GM19468 (cell line): ENCODE measurements around the gene VSX1.

Experiments
- ATAC-seq: cut with Tn5 transposase; IDR thresholded peaks from one replicate; pipeline ENCODE4 v1.9.1; 2021; ENCODE audit warnings: mild to moderate bottlenecking, moderate library complexity, moderate number of reproducible peaks; ENCODE audit not compliant: unreplicated experiment; ENCODE audit errors: extremely low read depth

Gene VSX1

GRCh38 chr20:25067102-25067987, 14.6 kb downstream of the VSX1 start:
- ATAC-seq: no peak

GRCh38 chr20:25066386-25066785, 15.6 kb downstream of the VSX1 start:
- ATAC-seq: no peak

GRCh38 chr20:25065625-25066338, 16.2 kb downstream of the VSX1 start:
- peak; percentile 23 for ATAC-seq

GRCh38 chr20:25065072-25065624, 16.8 kb downstream of the VSX1 start:
- no peak for ATAC-seq

DNA sequence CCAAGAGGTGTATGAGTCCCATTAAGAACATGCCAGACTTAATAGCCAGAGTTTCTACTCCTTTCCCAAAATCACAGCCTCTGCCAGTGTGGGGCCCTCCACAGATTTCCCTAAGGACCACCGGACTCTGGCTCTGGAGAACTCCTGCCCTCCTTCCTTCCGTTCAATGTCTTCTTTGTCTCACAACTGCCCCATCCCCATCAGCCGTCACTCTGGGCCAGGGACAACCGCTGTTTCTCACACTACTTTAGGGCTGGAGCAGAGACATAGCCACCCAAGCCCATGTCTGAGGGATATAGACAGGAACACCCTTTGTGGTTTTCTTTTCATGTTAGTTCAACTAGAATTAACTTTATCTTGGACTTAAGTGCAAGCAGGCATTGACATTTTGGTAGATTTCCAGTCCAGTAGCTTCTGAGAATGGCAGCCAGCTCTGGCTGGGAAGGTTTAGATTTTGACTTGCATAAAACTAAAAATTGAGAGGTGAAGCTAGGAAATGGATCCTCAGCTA, 17.3 kb downstream of the VSX1 start:
- no peak for ATAC-seq

GRCh38 chr20:25063981-25064380, 18.0 kb downstream of the VSX1 start:
- no peak for ATAC-seq

- no peak for ATAC-seq
Observed at GRCh38 chr20:25063546-25063945, 18.4 kb downstream of the VSX1 start.

GRCh38 chr20:25062841-25063240, 19.1 kb downstream of the VSX1 start:
- no peak for ATAC-seq

GRCh38 chr20:25061821-25062530, 20.0 kb downstream of the VSX1 start:
- no peak for ATAC-seq

DNA sequence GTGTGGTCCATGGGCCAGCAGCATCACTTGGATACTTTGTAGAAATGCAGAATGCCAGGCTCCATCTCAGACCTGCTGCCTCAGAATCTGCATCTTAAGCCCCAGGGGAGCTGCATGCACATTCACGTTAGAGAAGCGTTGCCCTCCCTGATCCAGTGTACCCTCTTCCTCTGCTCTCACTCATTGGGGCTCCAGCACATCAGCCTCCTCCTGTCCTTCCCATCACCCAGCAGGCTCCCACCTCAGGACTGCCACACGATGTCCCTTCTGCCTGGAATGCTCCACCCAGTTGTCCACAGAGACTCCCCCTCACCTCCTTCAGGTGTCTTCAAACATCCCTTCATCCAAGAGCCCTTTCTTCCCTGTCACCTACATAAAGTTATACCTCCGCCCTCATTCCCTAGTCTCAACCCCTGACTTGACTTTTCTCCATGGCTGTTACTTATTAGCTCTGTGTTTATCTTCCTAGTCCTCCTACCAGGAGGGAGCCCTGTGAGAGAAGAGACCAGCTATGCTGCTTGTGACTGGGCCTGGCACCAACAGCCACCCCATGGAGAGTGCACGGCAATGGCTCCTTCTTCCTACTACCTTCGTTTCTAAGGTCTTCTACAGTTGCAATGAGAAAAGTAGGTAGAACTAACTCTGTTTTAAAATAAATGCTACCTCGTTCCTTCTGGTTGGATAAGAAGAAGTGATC, 20.7 kb downstream of the VSX1 start:
- no peak for ATAC-seq

DNA sequence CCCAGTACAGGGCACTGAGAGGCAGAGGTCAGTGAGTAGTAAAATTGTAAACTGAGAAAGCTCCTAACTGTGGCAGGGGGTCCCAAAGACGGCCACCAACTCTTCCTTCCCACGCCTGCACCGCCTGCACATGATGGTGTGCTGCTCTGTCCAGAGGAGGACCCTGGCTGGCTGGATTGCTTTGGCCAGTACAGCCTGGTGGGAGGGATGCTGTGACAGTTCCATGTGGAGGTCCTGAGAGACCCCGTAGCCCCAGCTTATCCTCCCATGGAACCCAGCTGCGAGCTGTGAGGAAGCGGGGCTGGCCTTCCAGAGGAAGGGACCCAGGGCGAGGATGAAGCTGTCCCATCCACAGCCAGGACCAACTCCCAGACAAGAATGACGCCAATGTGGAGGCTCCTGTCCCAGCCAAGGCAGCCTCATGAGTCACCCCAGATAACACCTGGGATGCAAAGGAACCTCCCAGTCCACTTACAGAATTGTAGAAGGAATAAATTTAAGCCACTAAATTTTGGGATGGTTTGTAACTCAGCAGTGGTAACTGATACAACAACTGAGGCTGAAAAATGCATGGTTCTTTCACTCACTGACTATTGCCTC, 22.0 kb downstream of the VSX1 start:
- ATAC-seq: no peak

- no peak for ATAC-seq
Observed at GRCh38 chr20:25058847-25059810, 22.8 kb downstream of the VSX1 start.

GRCh38 chr20:25058051-25058846, 23.7 kb downstream of the VSX1 start, which contains the start of gene ACSS1:
Gene ACSS1 (minus strand): TSS chr20:25058139. CDS start chr20:25058102, 37 bp downstream.
- ATAC-seq: peak; percentile 44

DNA sequence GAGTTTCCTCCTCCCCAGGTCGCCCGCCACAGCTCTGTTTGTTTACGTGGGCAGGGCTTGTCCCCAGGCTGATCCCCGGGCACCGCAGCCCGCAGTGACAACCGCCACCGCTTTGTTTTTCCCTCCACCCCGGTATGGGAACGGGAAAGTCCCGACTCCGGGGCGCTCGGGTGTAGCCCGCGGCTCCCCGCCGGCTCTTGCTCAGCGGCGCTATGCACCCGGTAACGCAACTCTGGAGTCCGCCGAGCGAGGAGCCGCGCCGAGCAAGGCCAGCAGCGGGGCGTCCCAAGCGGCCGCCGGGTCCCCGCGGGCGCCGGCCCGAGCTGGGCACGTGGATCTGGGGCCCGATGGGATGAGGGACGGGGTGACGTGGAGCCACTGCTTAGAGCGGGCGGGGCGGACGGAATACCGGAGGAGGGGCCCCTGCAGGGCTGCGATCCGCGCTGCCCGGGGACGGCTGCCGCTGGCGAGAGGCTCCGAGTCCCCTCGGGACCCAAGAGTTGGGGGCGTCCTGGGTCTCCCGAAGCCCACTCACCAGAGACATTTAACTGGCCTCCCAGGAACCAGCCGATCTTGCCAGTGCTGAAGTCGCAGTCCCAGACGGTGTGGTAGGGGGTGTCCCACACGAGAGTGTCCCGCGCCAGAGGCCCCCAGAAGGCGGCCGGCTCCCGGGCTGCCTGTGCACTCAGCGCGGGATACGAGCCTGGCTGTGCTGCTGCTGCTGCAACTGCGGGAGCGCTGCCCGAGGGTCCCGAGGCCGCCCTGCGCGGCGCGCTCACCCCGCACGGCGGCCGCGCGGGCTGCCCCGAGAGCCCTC, 24.5 kb downstream of the VSX1 start:
- peak; percentile 13 for ATAC-seq

DNA sequence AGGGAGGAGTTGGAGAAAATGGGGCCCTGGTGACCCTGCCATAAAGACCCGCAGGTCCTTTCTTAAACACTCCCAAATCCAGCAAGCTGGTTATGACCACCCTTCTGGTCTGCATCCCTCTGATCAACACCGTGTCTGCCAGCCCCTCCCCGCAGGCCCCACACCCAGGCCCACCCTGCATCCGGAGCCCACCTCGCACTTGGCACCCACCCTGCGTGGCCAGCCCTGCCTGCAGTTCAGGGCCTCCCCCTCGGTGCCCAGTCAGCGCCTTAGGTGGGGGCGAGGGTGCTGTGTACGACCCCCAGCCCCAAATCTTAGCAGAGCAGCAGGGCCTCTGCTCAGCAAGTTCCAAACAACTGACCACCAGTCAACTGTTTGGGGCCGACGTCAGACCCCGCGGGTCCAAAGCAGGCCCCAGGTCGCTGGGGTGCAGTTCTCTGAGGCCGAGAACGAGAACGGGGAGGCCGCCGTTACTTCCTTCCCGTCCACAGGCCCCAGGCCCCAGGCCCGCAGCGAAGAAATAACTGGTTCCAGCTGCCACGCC, 25.2 kb downstream of the VSX1 start:
- no peak for ATAC-seq
